HL-60 (cell line): ENCODE measurements around the gene ATF6B.

Experiments used
- DNase-seq, 2 experiments: peaks; one replicate each; pipeline ENCODE4 v3.0.0-alpha.2; 2010 to 2020; ENCODE audit warnings: low read depth in 1 of 2, low spot score in 1 of 2
- H3K27ac ChIP-seq: fragments of 250-450 bp; sonication (Bioruptor Pico); replicated peaks from 2 replicates; pipeline ENCODE4 v1.5.1; 2020; ENCODE audit warnings: mild to moderate bottlenecking, moderate library complexity
- H3K27me3 ChIP-seq: fragments of 250-450 bp; sonication (Bioruptor Pico); 2 replicates; pipeline ENCODE4 v1.5.1; 2021; ENCODE audit warnings: mild to moderate bottlenecking, moderate library complexity; ENCODE audit not compliant: insufficient read depth, poor library complexity, severe bottlenecking
- H3K4me3 ChIP-seq: replicated peaks from 2 replicates; pipeline ENCODE4 v1.5.1; 2011; ENCODE audit warnings: mild to moderate bottlenecking, control low read depth, low read length; ENCODE audit not compliant: insufficient read depth
- GABPA ChIP-seq: IDR thresholded peaks from 2 replicates; pipeline ENCODE4 v1.6.1; 2012; ENCODE audit warnings: low read depth
- POLR2AphosphoS5 ChIP-seq: IDR thresholded peaks from 2 replicates; pipeline ENCODE4 v1.6.1; 2012; ENCODE audit warnings: low read depth
- SPI1 ChIP-seq: IDR thresholded peaks from 2 replicates; pipeline ENCODE4 v1.6.1; 2012; ENCODE audit warnings: low read depth, mild to moderate bottlenecking, borderline replicate concordance
- TF ChIP-seq, protein P1 (sequence below): IDR thresholded peaks from 2 replicates; pipeline ENCODE4 v1.6.1; 2012; ENCODE audit warnings: low read depth; ENCODE audit not compliant: insufficient replicate concordance
- TF ChIP-seq, protein P2 (sequence below): IDR thresholded peaks from one replicate; pipeline ENCODE4 v1.5.1; 2011; ENCODE audit warnings: low read length, control low read depth, inconsistent platforms; ENCODE audit not compliant: insufficient read depth

Gene ATF6B

DNA sequence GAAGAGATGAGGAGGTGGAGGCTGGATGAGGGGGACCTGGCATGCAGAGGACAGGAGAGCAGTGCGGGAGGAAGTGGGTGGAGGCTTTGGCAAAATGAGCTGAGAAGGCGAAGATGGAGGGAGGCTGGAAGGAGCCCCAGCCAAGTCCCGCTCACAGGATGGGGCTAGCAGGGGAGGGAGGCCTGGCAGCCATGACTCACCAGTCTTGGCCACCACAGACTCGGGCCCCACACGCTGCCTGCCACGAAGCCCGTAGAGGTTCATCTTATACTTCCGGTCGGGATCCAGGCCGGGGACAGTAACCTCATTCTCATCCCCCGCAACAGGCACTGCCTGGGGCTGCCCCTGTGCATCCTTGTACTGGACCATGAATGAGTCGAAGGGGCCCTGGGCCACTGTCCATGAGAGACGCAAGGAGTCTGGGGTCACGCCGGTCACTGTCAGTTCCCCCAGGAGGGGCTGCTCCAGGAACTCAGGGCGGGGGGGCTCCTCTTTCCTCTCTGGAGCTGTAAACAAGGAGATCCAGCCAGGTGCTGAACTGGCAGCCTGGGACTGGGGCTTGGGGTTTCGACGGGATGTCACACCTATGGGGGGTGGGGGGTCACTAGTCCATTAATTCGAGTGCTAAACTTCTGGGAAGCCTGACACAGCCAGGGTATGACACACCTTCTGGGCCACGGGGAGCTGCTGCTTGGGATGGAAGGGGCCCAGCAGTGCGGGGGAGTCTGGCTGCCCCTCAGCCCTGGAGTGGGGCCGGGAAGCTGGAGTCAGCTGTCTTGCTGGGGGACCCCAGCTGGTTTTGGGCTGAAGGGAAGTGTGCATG lies 46.7 kb downstream of the ATF6B start:
- DNase-seq, result peak; percentile 35 to 47
- TF ChIP-seq GABPA (no peak), SPI1 (no peak), POLR2AphosphoS5 (no peak)
- TF ChIP-seq, protein P1, sequence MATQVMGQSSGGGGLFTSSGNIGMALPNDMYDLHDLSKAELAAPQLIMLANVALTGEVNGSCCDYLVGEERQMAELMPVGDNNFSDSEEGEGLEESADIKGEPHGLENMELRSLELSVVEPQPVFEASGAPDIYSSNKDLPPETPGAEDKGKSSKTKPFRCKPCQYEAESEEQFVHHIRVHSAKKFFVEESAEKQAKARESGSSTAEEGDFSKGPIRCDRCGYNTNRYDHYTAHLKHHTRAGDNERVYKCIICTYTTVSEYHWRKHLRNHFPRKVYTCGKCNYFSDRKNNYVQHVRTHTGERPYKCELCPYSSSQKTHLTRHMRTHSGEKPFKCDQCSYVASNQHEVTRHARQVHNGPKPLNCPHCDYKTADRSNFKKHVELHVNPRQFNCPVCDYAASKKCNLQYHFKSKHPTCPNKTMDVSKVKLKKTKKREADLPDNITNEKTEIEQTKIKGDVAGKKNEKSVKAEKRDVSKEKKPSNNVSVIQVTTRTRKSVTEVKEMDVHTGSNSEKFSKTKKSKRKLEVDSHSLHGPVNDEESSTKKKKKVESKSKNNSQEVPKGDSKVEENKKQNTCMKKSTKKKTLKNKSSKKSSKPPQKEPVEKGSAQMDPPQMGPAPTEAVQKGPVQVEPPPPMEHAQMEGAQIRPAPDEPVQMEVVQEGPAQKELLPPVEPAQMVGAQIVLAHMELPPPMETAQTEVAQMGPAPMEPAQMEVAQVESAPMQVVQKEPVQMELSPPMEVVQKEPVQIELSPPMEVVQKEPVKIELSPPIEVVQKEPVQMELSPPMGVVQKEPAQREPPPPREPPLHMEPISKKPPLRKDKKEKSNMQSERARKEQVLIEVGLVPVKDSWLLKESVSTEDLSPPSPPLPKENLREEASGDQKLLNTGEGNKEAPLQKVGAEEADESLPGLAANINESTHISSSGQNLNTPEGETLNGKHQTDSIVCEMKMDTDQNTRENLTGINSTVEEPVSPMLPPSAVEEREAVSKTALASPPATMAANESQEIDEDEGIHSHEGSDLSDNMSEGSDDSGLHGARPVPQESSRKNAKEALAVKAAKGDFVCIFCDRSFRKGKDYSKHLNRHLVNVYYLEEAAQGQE, result no peak
- TF ChIP-seq, protein P2, sequence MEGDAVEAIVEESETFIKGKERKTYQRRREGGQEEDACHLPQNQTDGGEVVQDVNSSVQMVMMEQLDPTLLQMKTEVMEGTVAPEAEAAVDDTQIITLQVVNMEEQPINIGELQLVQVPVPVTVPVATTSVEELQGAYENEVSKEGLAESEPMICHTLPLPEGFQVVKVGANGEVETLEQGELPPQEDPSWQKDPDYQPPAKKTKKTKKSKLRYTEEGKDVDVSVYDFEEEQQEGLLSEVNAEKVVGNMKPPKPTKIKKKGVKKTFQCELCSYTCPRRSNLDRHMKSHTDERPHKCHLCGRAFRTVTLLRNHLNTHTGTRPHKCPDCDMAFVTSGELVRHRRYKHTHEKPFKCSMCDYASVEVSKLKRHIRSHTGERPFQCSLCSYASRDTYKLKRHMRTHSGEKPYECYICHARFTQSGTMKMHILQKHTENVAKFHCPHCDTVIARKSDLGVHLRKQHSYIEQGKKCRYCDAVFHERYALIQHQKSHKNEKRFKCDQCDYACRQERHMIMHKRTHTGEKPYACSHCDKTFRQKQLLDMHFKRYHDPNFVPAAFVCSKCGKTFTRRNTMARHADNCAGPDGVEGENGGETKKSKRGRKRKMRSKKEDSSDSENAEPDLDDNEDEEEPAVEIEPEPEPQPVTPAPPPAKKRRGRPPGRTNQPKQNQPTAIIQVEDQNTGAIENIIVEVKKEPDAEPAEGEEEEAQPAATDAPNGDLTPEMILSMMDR, result no peak
- Histone ChIP-seq H3K4me3 (no peak overlapping the region), H3K27me3 (peaks cover 17% of the 10 kb centered on the region), H3K27ac (no peak overlapping the region)

DNA sequence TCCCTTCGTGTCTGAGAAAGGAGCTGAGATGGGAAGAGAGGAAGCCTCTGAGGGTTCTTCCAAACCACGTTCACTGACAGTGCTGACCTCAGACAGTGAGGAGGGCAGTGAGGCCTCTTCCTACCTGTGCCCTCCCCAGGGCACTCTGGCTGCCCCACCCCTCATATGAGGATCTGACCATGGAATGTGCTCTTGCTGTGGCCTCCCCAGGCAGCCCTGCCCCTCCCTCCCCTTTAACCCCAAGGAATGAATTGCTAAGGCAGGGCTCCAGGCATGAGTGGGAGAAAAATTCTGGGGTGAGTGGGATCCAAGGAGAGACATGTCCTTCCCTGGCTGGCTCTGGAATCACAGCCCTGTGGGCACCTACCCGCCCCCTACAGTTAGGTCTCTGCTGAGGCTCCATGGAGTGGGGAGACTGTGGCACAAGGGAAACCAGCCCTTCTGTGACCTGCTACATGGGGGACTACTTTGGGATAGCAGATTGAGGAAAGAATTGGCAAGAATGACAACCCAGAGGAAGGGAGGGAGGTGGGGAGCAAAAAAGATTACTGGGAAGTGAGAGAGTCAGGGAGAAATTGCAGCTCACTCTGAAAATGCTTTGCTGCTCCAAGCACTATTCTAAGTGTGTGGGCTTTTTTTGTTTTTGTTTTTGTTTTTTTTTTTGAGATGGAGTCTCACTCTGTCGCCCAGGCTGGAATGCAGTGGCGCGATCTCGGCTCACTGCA lies 48.3 kb downstream of the ATF6B start:
- H3K4me3 ChIP-seq, result no peak overlapping the region
- TF ChIP-seq, protein P2, result no peak
- TF ChIP-seq, protein P1, result no peak
- TF ChIP-seq SPI1 (no peak), GABPA (no peak), POLR2AphosphoS5 (no peak)
- H3K27me3 ChIP-seq, result peaks cover 9% of the 10 kb centered on the region
- H3K27ac ChIP-seq, result no peak overlapping the region
- no peak for DNase-seq

DNA sequence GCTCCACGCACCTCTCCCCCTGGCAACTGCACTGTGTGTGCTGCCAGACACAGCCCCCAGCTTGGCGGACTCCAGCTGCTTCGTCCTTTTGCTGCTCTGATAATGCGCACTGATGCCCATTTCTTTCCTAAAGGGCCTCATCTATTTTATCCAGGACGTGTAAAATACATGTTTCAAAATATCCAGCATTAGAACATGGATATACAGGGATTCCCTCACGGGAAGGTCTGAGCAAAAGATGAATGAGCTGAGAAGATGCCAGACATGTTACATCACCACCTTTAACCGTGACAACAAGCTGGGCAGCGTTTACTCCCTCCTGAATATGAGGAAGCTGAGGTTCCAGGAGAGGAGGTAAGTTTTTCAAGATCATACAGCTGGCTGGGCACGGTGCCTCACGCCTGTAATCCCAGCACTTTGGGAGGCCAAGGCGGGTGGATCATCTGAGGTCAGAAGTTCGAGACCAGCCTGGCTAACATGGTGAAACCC lies 51.7 kb downstream of the ATF6B start:
- Histone ChIP-seq H3K27ac (no peak overlapping the region), H3K27me3 (peaks cover 7% of the 10 kb centered on the region), H3K4me3 (no peak overlapping the region)
- peak; percentile 59 to 69 for DNase-seq
- no peak for TF ChIP-seq SPI1
- TF ChIP-seq, protein P2, result no peak
- TF ChIP-seq, protein P1, result no peak
- no peak for TF ChIP-seq GABPA
- TF ChIP-seq POLR2AphosphoS5, result no peak
